HCT116 (cell line): ENCODE data around the gene UCHL5. TPM values are rescaled to one million over a fixed set of nuclear protein-coding genes. Genes with fewer than 3 reads are reported as not detected.

Experiments
- ATAC-seq: fragments of 200-7000 bp; cut with Tn5 transposase; 2 replicates; pipeline ENCODE4 v1.9.1; 2020; ENCODE audit warnings: mild to moderate bottlenecking, moderate library complexity
- BruUV-seq: library from RNA; stranded (reverse); fragments of 400-500 nt; replicated peaks from 2 replicates; lab custom pipeline; 2021; lab: Mats Ljungman, UMichigan
- CTCF ChIA-PET: fragments of 300-600 bp; sonication (Branson Sonifier 250); formaldehyde crosslinking; loops from one replicate; lab custom pipeline; 2021; ENCODE audit warnings: antibody characterized with exemption; lab: Charles Lee
- POLR2A ChIA-PET: fragments of 300-600, 350-600 bp; sonication (Branson Sonifier 250); formaldehyde crosslinking; loops from one replicate; lab custom pipeline; 2021; ENCODE audit warnings: antibody characterized with exemption; lab: Charles Lee
- RAD21 ChIA-PET, 2 experiments: fragments of 300-600 bp; sonication (Branson Sonifier 250); formaldehyde crosslinking; loops; one replicate each; lab custom pipeline; 2023; ENCODE audit warnings: low total read pairs in 2 of 2; ENCODE audit not compliant: uncharacterized antibody in 2 of 2, unreplicated experiment in 2 of 2, low non-redundant PET in 1 of 2; lab: Charles Lee
- DNase-seq: peaks from one replicate; pipeline ENCODE4 v3.0.0-alpha.2; 2010; ENCODE audit warnings: low read depth, low spot score
- H2AFZ ChIP-seq: fragments of 200-600 bp; shearing (Covaris generic), sonication (generic); 2 replicates; pipeline ENCODE4 v1.6.1; 2017; ENCODE audit warnings: low read depth, mixed run types, mixed read lengths, antibody characterized with exemption, low read length; ENCODE audit not compliant: poor library complexity, severe bottlenecking
- H3K27ac ChIP-seq: 2 replicates; pipeline ENCODE4 v1.5.1; 2012; ENCODE audit warnings: low read depth, low read length
- H3K27me3 ChIP-seq: fragments of 200-600 bp; sonication (generic); 2 replicates; pipeline ENCODE4 v1.6.1; 2016; ENCODE audit warnings: mixed run types, low read length, mixed read lengths; ENCODE audit not compliant: insufficient read depth
- H3K36me3 ChIP-seq, 2 experiments: fragments of 200-500 bp in 1 of 2; fragments of 200-600 bp in 1 of 2; sonication (Bioruptor generic) in 1 of 2; sonication (generic) in 1 of 2; 2 replicates each; pipeline versions ENCODE4 v1.5.1 to v1.6.1; 2014 to 2016; ENCODE audit warnings: low read length in 2 of 2, inconsistent platforms in 1 of 2, mixed read lengths in 1 of 2, mixed run types in 1 of 2; ENCODE audit not compliant: insufficient read depth in 2 of 2, control insufficient read depth in 1 of 2
- H3K4me1 ChIP-seq, 2 experiments: fragments of 200-600 bp in 1 of 2; sonication (generic) in 1 of 2; 2 replicates each; pipeline versions ENCODE4 v1.5.1 to v1.6.1; 2012 to 2017; ENCODE audit warnings: low read length in 2 of 2, inconsistent platforms in 1 of 2, mild to moderate bottlenecking in 1 of 2, mixed read lengths in 1 of 2, mixed run types in 1 of 2, moderate library complexity in 1 of 2; ENCODE audit not compliant: insufficient read depth in 2 of 2, control insufficient read depth in 1 of 2
- H3K4me2 ChIP-seq: fragments of 200-600 bp; sonication (generic); 2 replicates; pipeline ENCODE4 v1.6.1; 2017; ENCODE audit warnings: mixed run types, low read length, mixed read lengths
- H3K4me3 ChIP-seq, 2 experiments: fragments of 200-600 bp in 1 of 2; sonication (generic) in 1 of 2; replicated peaks in 1 of 2; 2 replicates each; pipeline ENCODE4 v1.5.1; 2011 to 2016; ENCODE audit warnings: low read length in 2 of 2, control low read depth in 1 of 2, low read depth in 1 of 2, mild to moderate bottlenecking in 1 of 2, mixed read lengths in 1 of 2, mixed run types in 1 of 2
- H3K79me2 ChIP-seq: fragments of 200-600 bp; sonication (generic); 2 replicates; pipeline ENCODE4 v1.6.1; 2017; ENCODE audit warnings: mild to moderate bottlenecking, mixed run types, low read length, moderate library complexity, mixed read lengths; ENCODE audit not compliant: insufficient read depth
- H3K9ac ChIP-seq: fragments of 200-600 bp; sonication (generic); 2 replicates; pipeline ENCODE4 v1.6.1; 2016; ENCODE audit warnings: low read length, mixed read lengths
- H3K9me2 ChIP-seq: fragments of 200-600 bp; sonication (generic), shearing (Covaris generic); 2 replicates; pipeline ENCODE4 v1.6.1; 2017; ENCODE audit warnings: mixed run types, mild to moderate bottlenecking, moderate library complexity; ENCODE audit not compliant: insufficient read depth
- H3K9me3 ChIP-seq, 2 experiments: fragments of 200-500 bp in 1 of 2; fragments of 200-600 bp in 1 of 2; sonication (Bioruptor generic) in 1 of 2; sonication (generic) in 1 of 2; 2 replicates each; pipeline ENCODE4 v1.6.1; 2014 to 2017; ENCODE audit warnings: low read length in 2 of 2, mixed read lengths in 2 of 2, inconsistent platforms in 1 of 2, low read depth in 1 of 2, mild to moderate bottlenecking in 1 of 2, mixed run types in 1 of 2, moderate library complexity in 1 of 2; ENCODE audit not compliant: control insufficient read depth in 1 of 2, insufficient read depth in 1 of 2
- H4K20me1 ChIP-seq: fragments of 200-600 bp; sonication (generic), shearing (Covaris generic); 2 replicates; pipeline ENCODE4 v1.6.1; 2017; ENCODE audit warnings: mixed run types, mild to moderate bottlenecking, moderate library complexity; ENCODE audit not compliant: insufficient read depth
- CBX3 ChIP-seq: IDR thresholded peaks from 2 replicates; pipeline ENCODE4 v1.6.1; 2012; ENCODE audit warnings: low read depth
- ELF1 ChIP-seq: IDR thresholded peaks from 2 replicates; pipeline ENCODE4 v1.6.1; 2012; ENCODE audit warnings: low read depth, borderline replicate concordance
- EZH2 ChIP-seq: fragments of 200-600 bp; sonication (generic); IDR thresholded peaks from 2 replicates; pipeline ENCODE4 v1.6.1; 2017; ENCODE audit warnings: antibody characterized with exemption, mixed run types
- EZH2phosphoT487 ChIP-seq: fragments of 200-600 bp; IDR thresholded peaks from 2 replicates; pipeline ENCODE4 v1.6.1; 2018; ENCODE audit warnings: antibody characterized with exemption, borderline replicate concordance
- FOSL1 ChIP-seq: IDR thresholded peaks from 2 replicates; pipeline ENCODE4 v1.6.1; 2012; ENCODE audit warnings: low read depth
- JUND ChIP-seq: IDR thresholded peaks from 2 replicates; pipeline ENCODE4 v1.6.1; 2012
- POLR2A ChIP-seq: IDR thresholded peaks from 2 replicates; pipeline ENCODE4 v1.7.0; 2011; ENCODE audit warnings: borderline replicate concordance; ENCODE audit not compliant: insufficient read depth, insufficient read length; ENCODE audit errors: extremely low read depth
- RAD21 ChIP-seq: IDR thresholded peaks from 2 replicates; pipeline ENCODE4 v1.6.1; 2012; ENCODE audit warnings: low read depth, mild to moderate bottlenecking
- YY1 ChIP-seq: IDR thresholded peaks from 2 replicates; pipeline ENCODE4 v1.6.1; 2011; ENCODE audit warnings: low read length, low read depth, moderate library complexity, mild to moderate bottlenecking; ENCODE audit not compliant: insufficient replicate concordance; ENCODE audit errors: extremely low read depth
- ZNF274 ChIP-seq: fragments of 200-500 bp; sonication (Bioruptor generic); IDR thresholded peaks from 2 replicates; pipeline ENCODE4 v1.6.1; 2014; ENCODE audit warnings: mild to moderate bottlenecking, low read depth, low read length, inconsistent platforms
- intact Hi-C: fragments of 100-400 bp; cut with micrococcal nuclease; formaldehyde crosslinking; loops from 2 replicates; pipeline ENCODE4 v1.10.0; 2022
- total RNA-seq: library from RNA; stranded (reverse); gene quantifications from one replicate; pipeline ENCODE4 v1.2.1, GENCODE V29; 2021; ENCODE audit not compliant: unreplicated experiment
- TF ChIP-seq, protein P1 (sequence below), 3 experiments: fragments of 200-600 bp in 1 of 3; sonication (generic) in 1 of 3; IDR thresholded peaks in 2 of 3; conservative IDR thresholded peaks in 1 of 3; 2 replicates each; pipeline ENCODE4 v1.5.1; 2012 to 2017; ENCODE audit warnings: low read depth in 2 of 3, low read length in 2 of 3, antibody characterized with exemption in 1 of 3, borderline replicate concordance in 1 of 3, control low read depth in 1 of 3, mild to moderate bottlenecking in 1 of 3, mixed read lengths in 1 of 3, mixed run types in 1 of 3, moderate library complexity in 1 of 3; ENCODE audit not compliant: insufficient read depth in 1 of 3
- TF ChIP-seq, protein P2 (sequence below): IDR thresholded peaks from 2 replicates; pipeline ENCODE4 v1.6.1; 2012

Gene UCHL5
- total RNA-seq, 1 experiment from 2014 or later = 75.8 TPM

DNA sequence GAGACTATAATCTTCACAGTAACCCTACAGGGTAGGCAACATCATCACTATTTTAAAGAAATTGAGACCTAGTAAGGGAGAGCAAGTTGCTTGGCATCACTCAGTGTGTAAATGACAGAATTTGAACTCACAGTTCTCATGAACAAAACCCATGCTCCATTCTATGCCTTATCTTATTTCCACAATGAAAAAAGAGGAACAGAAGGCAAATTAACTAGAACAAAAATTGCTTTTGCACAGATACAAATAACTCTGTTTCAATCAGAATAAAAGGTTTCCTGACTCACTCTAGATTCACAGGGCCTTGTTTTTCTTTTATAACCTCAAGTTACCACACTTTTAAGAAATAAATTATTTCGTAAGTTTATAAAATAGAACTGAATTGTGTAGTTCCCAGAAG is 90.1 kb downstream of the UCHL5 start:
- no peak overlapping the region for H3K27ac ChIP-seq
- POLR2A ChIA-PET = no interaction called here
- no peaks in the 10 kb centered on the region for H3K9me3 ChIP-seq
- H3K9me2 ChIP-seq = no peaks in the 10 kb centered on the region
- no peak overlapping the region for H2AFZ ChIP-seq
- H3K4me3 ChIP-seq = no peak overlapping the region
- no peak for ATAC-seq
- TF ChIP-seq, protein P1, sequence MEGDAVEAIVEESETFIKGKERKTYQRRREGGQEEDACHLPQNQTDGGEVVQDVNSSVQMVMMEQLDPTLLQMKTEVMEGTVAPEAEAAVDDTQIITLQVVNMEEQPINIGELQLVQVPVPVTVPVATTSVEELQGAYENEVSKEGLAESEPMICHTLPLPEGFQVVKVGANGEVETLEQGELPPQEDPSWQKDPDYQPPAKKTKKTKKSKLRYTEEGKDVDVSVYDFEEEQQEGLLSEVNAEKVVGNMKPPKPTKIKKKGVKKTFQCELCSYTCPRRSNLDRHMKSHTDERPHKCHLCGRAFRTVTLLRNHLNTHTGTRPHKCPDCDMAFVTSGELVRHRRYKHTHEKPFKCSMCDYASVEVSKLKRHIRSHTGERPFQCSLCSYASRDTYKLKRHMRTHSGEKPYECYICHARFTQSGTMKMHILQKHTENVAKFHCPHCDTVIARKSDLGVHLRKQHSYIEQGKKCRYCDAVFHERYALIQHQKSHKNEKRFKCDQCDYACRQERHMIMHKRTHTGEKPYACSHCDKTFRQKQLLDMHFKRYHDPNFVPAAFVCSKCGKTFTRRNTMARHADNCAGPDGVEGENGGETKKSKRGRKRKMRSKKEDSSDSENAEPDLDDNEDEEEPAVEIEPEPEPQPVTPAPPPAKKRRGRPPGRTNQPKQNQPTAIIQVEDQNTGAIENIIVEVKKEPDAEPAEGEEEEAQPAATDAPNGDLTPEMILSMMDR (IDR thresholded peaks at IDR 0.05 in 2 of 3, conservative IDR thresholded peaks at IDR 0.05 in 1 of 3; ENCODE audit: borderline replicate concordance in 1 of 3, insufficient read depth in 1 of 3, low read depth in 2 of 3, low read length in 2 of 3) = no peak
- RAD21 ChIA-PET = no interaction called here
- H3K27me3 ChIP-seq = no peaks in the 10 kb centered on the region
- BruUV-seq = no TSS peak
- no peak overlapping the region for H3K4me2 ChIP-seq
- peaks cover 0 to 5% of the 10 kb centered on the region in 2 experiments; a peak in 1 of 4 replicates for H3K36me3 ChIP-seq
- peaks cover 34 to 62% of the 10 kb centered on the region in 2 experiments for H3K4me1 ChIP-seq
- peaks cover 12% of the 10 kb centered on the region for H3K79me2 ChIP-seq
- intact Hi-C loops = no loop called here
- DNase-seq = no peak
- CTCF ChIA-PET = no interaction called here
- no peak overlapping the region for H3K9ac ChIP-seq
- no peaks in the 10 kb centered on the region for H4K20me1 ChIP-seq

DNA sequence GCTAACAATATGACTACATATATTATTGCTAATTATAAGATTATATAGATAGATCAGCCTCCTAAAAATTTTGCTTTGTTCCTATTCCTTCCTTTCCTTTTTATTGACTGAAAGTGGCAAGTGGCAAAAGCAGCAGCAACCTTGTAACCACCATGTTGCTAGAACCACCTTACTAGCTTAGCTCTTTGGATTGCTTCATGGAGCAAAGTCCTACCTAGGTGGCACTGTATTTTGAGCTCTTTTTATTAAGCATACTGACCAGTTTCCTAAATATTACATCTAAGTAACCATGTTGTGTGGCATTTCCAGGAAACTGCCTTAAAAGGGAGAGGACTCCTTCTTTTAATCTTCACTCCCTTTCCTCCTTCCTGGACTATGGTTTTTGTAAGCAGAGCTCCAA is 90.8 kb downstream of the UCHL5 start:
- H3K4me2 ChIP-seq = peak overlapping the region; percentile 30
- CTCF ChIA-PET = no interaction called here
- POLR2A ChIA-PET = no interaction called here
- no peak for TF ChIP-seq JUND
- no peak for TF ChIP-seq FOSL1
- no peak for TF ChIP-seq ELF1
- TF ChIP-seq POLR2A = no peak
- TF ChIP-seq CBX3 = 0 out of 2 replicates have a peak, but pooled peaks have one; percentile 30
- no peak for TF ChIP-seq ZNF274
- TF ChIP-seq YY1 = no peak
- TF ChIP-seq RAD21 = no peak
- no peak for TF ChIP-seq EZH2
- TF ChIP-seq EZH2phosphoT487 = no peak
- TF ChIP-seq, protein P1 (IDR thresholded peaks at IDR 0.05 in 2 of 3, conservative IDR thresholded peaks at IDR 0.05 in 1 of 3; ENCODE audit: borderline replicate concordance in 1 of 3, insufficient read depth in 1 of 3, low read depth in 2 of 3, low read length in 2 of 3) = no peak
- TF ChIP-seq, protein P2, sequence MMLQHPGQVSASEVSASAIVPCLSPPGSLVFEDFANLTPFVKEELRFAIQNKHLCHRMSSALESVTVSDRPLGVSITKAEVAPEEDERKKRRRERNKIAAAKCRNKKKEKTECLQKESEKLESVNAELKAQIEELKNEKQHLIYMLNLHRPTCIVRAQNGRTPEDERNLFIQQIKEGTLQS = no peak

More for the DNA sequence above, 90.8 kb downstream of the UCHL5 start:
- Histone ChIP-seq H3K27me3 (no peaks in the 10 kb centered on the region), H3K9me2 (no peaks in the 10 kb centered on the region), H3K9ac (no peak overlapping the region), H3K27ac (peak overlapping the region; percentile 37; the same call in 1 of the 2 replicates), H3K9me3 (no peaks in the 10 kb centered on the region), H2AFZ (no peak overlapping the region), H4K20me1 (no peaks in the 10 kb centered on the region), H3K36me3 (peaks cover 0 to 5% of the 10 kb centered on the region in 2 experiments; a peak in 1 of 4 replicates), H3K4me3 (no peak overlapping the region), H3K4me1 (peaks cover 26 to 54% of the 10 kb centered on the region in 2 experiments), H3K79me2 (peaks cover 12% of the 10 kb centered on the region)
- RAD21 ChIA-PET = no interaction called here
- ATAC-seq (0 out of 2 replicates have a peak, but pooled peaks have one; percentile 32), DNase-seq (no peak)
- no TSS peak for BruUV-seq
- intact Hi-C loops = no loop called here
